Ishikawa (cell line): Measurements from ENCODE around the gene PDCL2.

Experiments
- CEBPB ChIP-seq: IDR thresholded peaks from 2 replicates; pipeline ENCODE4 v1.6.1; 2012
- EGR1 ChIP-seq: IDR thresholded peaks from 2 replicates; pipeline ENCODE4 v1.6.1; 2012
- EP300 ChIP-seq: IDR thresholded peaks from 2 replicates; pipeline ENCODE4 v1.6.1; 2012; ENCODE audit warnings: borderline replicate concordance
- FOXM1 ChIP-seq: IDR thresholded peaks from 2 replicates; pipeline ENCODE4 v1.6.1; 2012; ENCODE audit warnings: low read depth, borderline replicate concordance
- MAX ChIP-seq: IDR thresholded peaks from 2 replicates; pipeline ENCODE4 v1.6.1; 2012
- NFIC ChIP-seq: IDR thresholded peaks from 2 replicates; pipeline ENCODE4 v1.6.1; 2012
- RAD21 ChIP-seq: IDR thresholded peaks from 2 replicates; pipeline ENCODE4 v1.6.1; 2012; ENCODE audit warnings: low read depth
- REST ChIP-seq: IDR thresholded peaks from 2 replicates; pipeline ENCODE4 v1.6.1; 2012; ENCODE audit warnings: low read depth, mild to moderate bottlenecking
- TAF1 ChIP-seq: IDR thresholded peaks from 2 replicates; pipeline ENCODE4 v1.6.1; 2012; ENCODE audit warnings: low read depth, mild to moderate bottlenecking
- TCF12 ChIP-seq: IDR thresholded peaks from 2 replicates; pipeline ENCODE4 v1.6.1; 2012; ENCODE audit warnings: low read depth
- TEAD4 ChIP-seq: IDR thresholded peaks from 2 replicates; pipeline ENCODE4 v1.6.1; 2012
- YY1 ChIP-seq: IDR thresholded peaks from 2 replicates; pipeline ENCODE4 v1.6.1; 2012; ENCODE audit warnings: low read depth
- ZBTB7A ChIP-seq: IDR thresholded peaks from 2 replicates; pipeline ENCODE4 v1.6.1; 2012; ENCODE audit warnings: low read depth

- TF ChIP-seq YY1 (no peak), FOXM1 (no peak), TAF1 (no peak), CEBPB (no peak), EP300 (no peak), MAX (no peak), REST (no peak), ZBTB7A (no peak), RAD21 (no peak), TCF12 (no peak), EGR1 (no peak), NFIC (no peak), TEAD4 (no peak)
Observed at GRCh38 chr4:55615008-55615407, 23.0 kb upstream of the PDCL2 start.
